ENCODE results near the gene SYNE4. TPM values are rescaled to one million over a fixed set of nuclear protein-coding genes. Genes with fewer than 3 reads are reported as not detected.

Gene SYNE4
- total RNA-seq, 1 donor from 2014 or later: 1.1 TPM

DNA sequence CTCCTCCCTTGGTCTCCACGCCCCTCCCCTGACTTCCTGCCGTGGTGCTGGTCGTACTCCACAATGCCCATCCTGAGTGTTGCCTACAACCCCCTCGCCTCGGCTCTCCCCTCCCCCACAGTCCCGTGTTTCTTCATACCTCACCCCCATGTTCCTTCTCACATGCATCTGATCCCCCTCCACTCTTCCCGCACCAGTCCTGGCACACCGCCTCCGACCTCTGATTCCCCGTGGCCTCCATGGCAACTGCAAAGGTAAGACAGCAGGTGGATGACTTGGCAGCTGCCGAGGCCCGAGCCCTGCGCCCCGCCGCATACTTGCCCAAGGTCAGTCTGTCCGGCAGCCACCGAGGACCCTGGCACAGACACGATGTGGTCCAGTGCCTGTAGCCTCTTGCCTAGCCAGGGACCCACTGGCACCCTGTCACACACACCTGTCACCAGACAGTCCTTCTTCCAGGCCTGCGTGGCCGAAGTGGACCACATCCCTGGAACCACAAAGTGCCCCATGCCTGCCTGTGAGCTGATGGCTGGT, 29.7 kb downstream of the SYNE4 start:
- Mint-ChIP-seq H3K9me3 (ENCODE audit: unreplicated experiment) (no peaks in the 10 kb centered on the region), H3K27me3 (ENCODE audit: low read depth, unreplicated experiment) (peaks cover 66% of the 10 kb centered on the region), H3K27ac (ENCODE audit: unreplicated experiment) (no peak overlapping the region), H3K4me3 (ENCODE audit: unreplicated experiment) (peak overlapping the region; percentile 25), H3K4me1 (ENCODE audit: low read depth, unreplicated experiment) (no peaks in the 10 kb centered on the region), H3K36me3 (ENCODE audit: low read depth, unreplicated experiment) (no peaks in the 10 kb centered on the region)
- Histone ChIP-seq H3K27ac (ENCODE audit: low read depth, low read length) (no peak overlapping the region), H2AFZ (ENCODE audit: low read depth, low read length) (no peak overlapping the region), H3K27me3 (ENCODE audit: insufficient read depth, low read length) (peaks cover 3% of the 10 kb centered on the region), H3K36me3 (ENCODE audit: insufficient read depth, low read length) (no peaks in the 10 kb centered on the region), H3K4me2 (ENCODE audit: low read length) (no peak overlapping the region), H4K20me1 (ENCODE audit: insufficient read depth, low read length) (no peaks in the 10 kb centered on the region), H3K4me3 (ENCODE audit: insufficient read depth, low read depth, low read length) (no peak overlapping the region), H3K4me1 (ENCODE audit: insufficient read depth, low read length) (no peaks in the 10 kb centered on the region), H3K9me3 (ENCODE audit: insufficient read depth, low read depth, low read length) (no peaks in the 10 kb centered on the region), H3K9ac (ENCODE audit: low read length) (no peak overlapping the region), H3K79me2 (ENCODE audit: insufficient read depth, low read length) (no peaks in the 10 kb centered on the region)
- DNase-seq (ENCODE audit: low read depth) (no peak), FAIRE-seq (no peak)
- TF ChIP-seq, protein P1, sequence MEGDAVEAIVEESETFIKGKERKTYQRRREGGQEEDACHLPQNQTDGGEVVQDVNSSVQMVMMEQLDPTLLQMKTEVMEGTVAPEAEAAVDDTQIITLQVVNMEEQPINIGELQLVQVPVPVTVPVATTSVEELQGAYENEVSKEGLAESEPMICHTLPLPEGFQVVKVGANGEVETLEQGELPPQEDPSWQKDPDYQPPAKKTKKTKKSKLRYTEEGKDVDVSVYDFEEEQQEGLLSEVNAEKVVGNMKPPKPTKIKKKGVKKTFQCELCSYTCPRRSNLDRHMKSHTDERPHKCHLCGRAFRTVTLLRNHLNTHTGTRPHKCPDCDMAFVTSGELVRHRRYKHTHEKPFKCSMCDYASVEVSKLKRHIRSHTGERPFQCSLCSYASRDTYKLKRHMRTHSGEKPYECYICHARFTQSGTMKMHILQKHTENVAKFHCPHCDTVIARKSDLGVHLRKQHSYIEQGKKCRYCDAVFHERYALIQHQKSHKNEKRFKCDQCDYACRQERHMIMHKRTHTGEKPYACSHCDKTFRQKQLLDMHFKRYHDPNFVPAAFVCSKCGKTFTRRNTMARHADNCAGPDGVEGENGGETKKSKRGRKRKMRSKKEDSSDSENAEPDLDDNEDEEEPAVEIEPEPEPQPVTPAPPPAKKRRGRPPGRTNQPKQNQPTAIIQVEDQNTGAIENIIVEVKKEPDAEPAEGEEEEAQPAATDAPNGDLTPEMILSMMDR (IDR thresholded peaks at IDR 0.05; ENCODE audit: insufficient read depth, low read depth, low read length): no peak
- no peak for TF ChIP-seq EZH2 (IDR thresholded peaks at IDR 0.05; ENCODE audit: insufficient read depth, low read length)

DNA sequence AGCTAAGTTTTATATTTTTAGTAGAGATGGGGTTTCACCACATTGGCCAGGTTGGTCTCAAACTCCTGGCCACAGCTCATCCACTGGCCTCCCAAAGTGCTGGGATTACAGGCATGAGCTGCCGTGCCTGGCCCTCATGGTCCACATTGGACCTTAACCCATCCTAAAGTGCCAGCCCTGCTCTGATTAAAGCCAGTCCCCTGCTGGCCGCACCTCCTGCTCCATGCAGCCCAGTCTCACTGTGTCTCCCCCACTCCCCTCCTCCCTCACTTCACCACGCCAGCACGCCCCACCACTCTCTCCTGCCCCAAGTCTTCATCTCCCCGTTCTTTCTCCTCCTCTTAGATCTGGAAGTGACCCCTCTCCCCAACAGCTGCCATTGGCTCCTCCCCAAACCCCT, 30.3 kb downstream of the SYNE4 start:
- TF ChIP-seq EZH2 (IDR thresholded peaks at IDR 0.05; ENCODE audit: insufficient read depth, low read length): no peak
- TF ChIP-seq, protein P1 (IDR thresholded peaks at IDR 0.05; ENCODE audit: insufficient read depth, low read depth, low read length): no peak
- Mint-ChIP-seq H3K4me1 (ENCODE audit: low read depth, unreplicated experiment) (no peaks in the 10 kb centered on the region), H3K4me3 (ENCODE audit: unreplicated experiment) (no peak overlapping the region), H3K36me3 (ENCODE audit: low read depth, unreplicated experiment) (no peaks in the 10 kb centered on the region), H3K27me3 (ENCODE audit: low read depth, unreplicated experiment) (peaks cover 66% of the 10 kb centered on the region), H3K9me3 (ENCODE audit: unreplicated experiment) (no peaks in the 10 kb centered on the region), H3K27ac (ENCODE audit: unreplicated experiment) (no peak overlapping the region)
- Histone ChIP-seq H3K4me1 (ENCODE audit: insufficient read depth, low read length) (no peaks in the 10 kb centered on the region), H2AFZ (ENCODE audit: low read depth, low read length) (no peak overlapping the region), H3K36me3 (ENCODE audit: insufficient read depth, low read length) (no peaks in the 10 kb centered on the region), H3K9ac (ENCODE audit: low read length) (no peak overlapping the region), H3K4me2 (ENCODE audit: low read length) (no peak overlapping the region), H3K9me3 (ENCODE audit: insufficient read depth, low read depth, low read length) (no peaks in the 10 kb centered on the region), H3K27ac (ENCODE audit: low read depth, low read length) (no peak overlapping the region), H3K79me2 (ENCODE audit: insufficient read depth, low read length) (no peaks in the 10 kb centered on the region), H3K27me3 (ENCODE audit: insufficient read depth, low read length) (peaks cover 3% of the 10 kb centered on the region), H3K4me3 (ENCODE audit: insufficient read depth, low read depth, low read length) (no peak overlapping the region), H4K20me1 (ENCODE audit: insufficient read depth, low read length) (no peaks in the 10 kb centered on the region)
- DNase-seq (ENCODE audit: low read depth) (no peak), FAIRE-seq (no peak)

DNA sequence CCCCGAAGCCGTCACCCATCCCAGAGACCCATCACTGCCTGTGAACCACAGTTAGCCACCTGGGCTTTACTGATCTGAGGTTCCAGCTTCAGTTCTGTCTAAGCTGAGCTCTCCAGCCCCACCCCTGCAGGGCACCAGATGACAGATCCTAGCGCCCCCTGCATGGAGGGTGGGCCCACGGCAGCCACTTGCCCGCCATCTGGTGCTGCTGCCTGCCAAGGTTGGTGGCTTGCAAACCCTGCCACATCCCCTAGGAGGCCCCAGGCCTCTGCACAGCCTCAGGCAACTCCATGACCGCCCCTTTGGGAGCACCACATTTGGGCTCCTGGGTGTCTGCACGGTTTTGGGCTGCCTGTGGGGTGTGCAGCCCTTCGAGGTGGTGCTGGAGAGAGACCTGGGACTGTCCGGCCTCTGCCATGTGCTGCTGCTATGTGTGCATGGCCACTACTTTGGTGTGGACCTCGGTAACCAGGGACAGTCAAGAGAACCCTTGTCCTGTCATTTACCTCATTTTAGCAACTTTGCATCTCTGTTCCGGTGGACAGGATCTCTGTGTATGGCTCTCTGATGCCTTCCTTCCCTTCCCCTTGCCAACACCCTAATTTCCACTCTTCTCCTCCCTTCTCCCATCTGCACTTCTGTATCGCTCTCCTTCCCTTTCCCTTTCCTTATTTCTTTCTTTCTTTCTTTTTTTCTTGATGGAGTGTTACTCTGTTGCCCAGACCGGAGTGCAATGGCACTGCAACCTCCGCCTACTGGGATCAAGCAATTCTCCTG, 31.0 kb downstream of the SYNE4 start:
- H3K4me2 ChIP-seq (ENCODE audit: low read length): no peak overlapping the region
- FAIRE-seq (no peak), DNase-seq (ENCODE audit: low read depth) (no peak)
- H3K36me3 ChIP-seq (ENCODE audit: insufficient read depth, low read length): no peaks in the 10 kb centered on the region
- no peak overlapping the region for H3K4me3 Mint-ChIP-seq (ENCODE audit: unreplicated experiment)
- TF ChIP-seq EZH2 (IDR thresholded peaks at IDR 0.05; ENCODE audit: insufficient read depth, low read length): no peak
- TF ChIP-seq, protein P1 (IDR thresholded peaks at IDR 0.05; ENCODE audit: insufficient read depth, low read depth, low read length): no peak
- no peak overlapping the region for H3K27ac ChIP-seq (ENCODE audit: low read depth, low read length)
- no peaks in the 10 kb centered on the region for H4K20me1 ChIP-seq (ENCODE audit: insufficient read depth, low read length)
- H3K27ac Mint-ChIP-seq (ENCODE audit: unreplicated experiment): no peak overlapping the region
- H3K27me3 Mint-ChIP-seq (ENCODE audit: low read depth, unreplicated experiment): peaks cover 64% of the 10 kb centered on the region
- H3K4me3 ChIP-seq (ENCODE audit: insufficient read depth, low read depth, low read length): no peak overlapping the region
- H3K9me3 ChIP-seq (ENCODE audit: insufficient read depth, low read depth, low read length): no peaks in the 10 kb centered on the region
- no peak overlapping the region for H3K9ac ChIP-seq (ENCODE audit: low read length)
- no peaks in the 10 kb centered on the region for H3K36me3 Mint-ChIP-seq (ENCODE audit: low read depth, unreplicated experiment)
- no peaks in the 10 kb centered on the region for H3K79me2 ChIP-seq (ENCODE audit: insufficient read depth, low read length)
- no peaks in the 10 kb centered on the region for H3K9me3 Mint-ChIP-seq (ENCODE audit: unreplicated experiment)
- no peak overlapping the region for H2AFZ ChIP-seq (ENCODE audit: low read depth, low read length)
- no peaks in the 10 kb centered on the region for H3K4me1 ChIP-seq (ENCODE audit: insufficient read depth, low read length)
- peaks cover 3% of the 10 kb centered on the region for H3K27me3 ChIP-seq (ENCODE audit: insufficient read depth, low read length)
- H3K4me1 Mint-ChIP-seq (ENCODE audit: low read depth, unreplicated experiment): no peaks in the 10 kb centered on the region

All from astrocyte (in vitro differentiated cells and primary cell).